Measurements from ENCODE around the gene ENPP6. TPM values are rescaled to one million over a fixed set of nuclear protein-coding genes. Genes with fewer than 3 reads are reported as not detected.

The ENPP6 gene
- polyA plus RNA-seq, 1 of the 3 experiments (the other 2 are of a cell fraction), result not detected

DNA sequence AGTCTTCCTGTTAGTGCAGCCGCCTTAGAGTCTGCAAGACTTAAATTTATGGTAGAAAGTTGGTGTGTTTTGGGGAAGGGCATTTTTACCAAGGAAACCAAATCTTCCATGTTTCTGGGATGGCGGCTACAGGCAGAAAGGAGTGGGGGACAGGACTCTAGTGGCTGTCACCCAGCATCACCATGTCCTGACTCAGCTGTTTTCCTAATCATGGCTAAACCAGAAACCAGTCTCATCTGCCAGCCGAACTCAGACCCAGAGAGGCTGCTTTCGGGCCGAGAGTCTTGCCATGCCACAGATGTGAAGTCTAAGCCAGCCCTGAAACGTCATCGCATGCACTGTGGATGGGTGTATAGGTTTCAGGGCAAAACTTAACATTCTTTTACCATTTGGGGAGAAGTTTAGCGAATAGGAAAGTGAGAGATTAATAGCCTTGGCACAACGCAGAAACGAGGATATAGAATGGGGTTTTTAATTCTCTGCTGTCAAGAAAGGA lies 109.6 kb downstream of the ENPP6 start:
- H3K9ac ChIP-seq, result no peak overlapping the region
- no peaks in the 10 kb centered on the region for H3K27me3 ChIP-seq (ENCODE audit: insufficient read depth)
- ChIA-PET POLR2A (no interaction called here), CTCF (interaction anchor here (1.0 to 4.1 kb wide), 2 partner anchors 8 to 267 kb away, joined by 3 to 23 read pairs; no protein-coding TSS in a partner anchor)
- no peaks in the 10 kb centered on the region for H3K9me2 ChIP-seq
- no peak overlapping the region for H2AFZ ChIP-seq (ENCODE audit: low read depth)
- peaks cover 0 to 14% of the 10 kb centered on the region in 2 experiments; a peak in 1 of 4 replicates for H3K4me1 ChIP-seq (ENCODE audit: control insufficient read depth in 1 of 2, insufficient read depth in 2 of 2, low read depth in 1 of 2, low read length in 1 of 2)
- no peak overlapping the region for H3K27ac ChIP-seq (ENCODE audit: low read depth in 2 of 2, low read length in 1 of 2)
- no peak for DNase-seq
- H3K36me3 ChIP-seq (replicated peaks in 1 of 2; ENCODE audit: control insufficient read depth in 1 of 2, insufficient read depth in 2 of 2, low read length in 1 of 2), result no peaks in the 10 kb centered on the region
- no peaks in the 10 kb centered on the region for H3K9me3 ChIP-seq
- H3K4me3 ChIP-seq (ENCODE audit: low read depth in 2 of 2, low read length in 1 of 2), result no peak overlapping the region
- H3K79me2 ChIP-seq (ENCODE audit: insufficient read depth), result no peaks in the 10 kb centered on the region
- H3F3A ChIP-seq (replicated peaks; ENCODE audit: insufficient read depth), result no peaks in the 10 kb centered on the region
- H3K4me2 ChIP-seq, result no peak overlapping the region
- TF ChIP-seq, protein P1, sequence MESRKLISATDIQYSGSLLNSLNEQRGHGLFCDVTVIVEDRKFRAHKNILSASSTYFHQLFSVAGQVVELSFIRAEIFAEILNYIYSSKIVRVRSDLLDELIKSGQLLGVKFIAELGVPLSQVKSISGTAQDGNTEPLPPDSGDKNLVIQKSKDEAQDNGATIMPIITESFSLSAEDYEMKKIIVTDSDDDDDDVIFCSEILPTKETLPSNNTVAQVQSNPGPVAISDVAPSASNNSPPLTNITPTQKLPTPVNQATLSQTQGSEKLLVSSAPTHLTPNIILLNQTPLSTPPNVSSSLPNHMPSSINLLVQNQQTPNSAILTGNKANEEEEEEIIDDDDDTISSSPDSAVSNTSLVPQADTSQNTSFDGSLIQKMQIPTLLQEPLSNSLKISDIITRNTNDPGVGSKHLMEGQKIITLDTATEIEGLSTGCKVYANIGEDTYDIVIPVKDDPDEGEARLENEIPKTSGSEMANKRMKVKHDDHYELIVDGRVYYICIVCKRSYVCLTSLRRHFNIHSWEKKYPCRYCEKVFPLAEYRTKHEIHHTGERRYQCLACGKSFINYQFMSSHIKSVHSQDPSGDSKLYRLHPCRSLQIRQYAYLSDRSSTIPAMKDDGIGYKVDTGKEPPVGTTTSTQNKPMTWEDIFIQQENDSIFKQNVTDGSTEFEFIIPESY (IDR thresholded peaks at IDR 0.05; ENCODE audit: borderline replicate concordance, low read depth), result no peak
- TF ChIP-seq GATA2 (CRISPR knock-in tag; IDR thresholded peaks at IDR 0.05) (no peak), MEF2A (IDR thresholded peaks at IDR 0.05; ENCODE audit: borderline replicate concordance, low read depth) (no peak), JUND (IDR thresholded peaks at IDR 0.05) (no peak), RCOR1 (IDR thresholded peaks at IDR 0.05; ENCODE audit: low read length) (no peak), EZH2phosphoT487 (IDR thresholded peaks at IDR 0.05; ENCODE audit: borderline replicate concordance, low read depth) (no peak)
- TF ChIP-seq, protein P2, sequence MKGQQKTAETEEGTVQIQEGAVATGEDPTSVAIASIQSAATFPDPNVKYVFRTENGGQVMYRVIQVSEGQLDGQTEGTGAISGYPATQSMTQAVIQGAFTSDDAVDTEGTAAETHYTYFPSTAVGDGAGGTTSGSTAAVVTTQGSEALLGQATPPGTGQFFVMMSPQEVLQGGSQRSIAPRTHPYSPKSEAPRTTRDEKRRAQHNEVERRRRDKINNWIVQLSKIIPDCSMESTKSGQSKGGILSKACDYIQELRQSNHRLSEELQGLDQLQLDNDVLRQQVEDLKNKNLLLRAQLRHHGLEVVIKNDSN (IDR thresholded peaks at IDR 0.05; ENCODE audit: borderline replicate concordance, low read depth), result no peak
- 53% methylated on average over 10 of the region's 10 CpGs for WGBS (ENCODE audit: low lambda C conversion rate)
- no peaks in the 10 kb centered on the region for H4K20me1 ChIP-seq (ENCODE audit: insufficient read depth)

DNA sequence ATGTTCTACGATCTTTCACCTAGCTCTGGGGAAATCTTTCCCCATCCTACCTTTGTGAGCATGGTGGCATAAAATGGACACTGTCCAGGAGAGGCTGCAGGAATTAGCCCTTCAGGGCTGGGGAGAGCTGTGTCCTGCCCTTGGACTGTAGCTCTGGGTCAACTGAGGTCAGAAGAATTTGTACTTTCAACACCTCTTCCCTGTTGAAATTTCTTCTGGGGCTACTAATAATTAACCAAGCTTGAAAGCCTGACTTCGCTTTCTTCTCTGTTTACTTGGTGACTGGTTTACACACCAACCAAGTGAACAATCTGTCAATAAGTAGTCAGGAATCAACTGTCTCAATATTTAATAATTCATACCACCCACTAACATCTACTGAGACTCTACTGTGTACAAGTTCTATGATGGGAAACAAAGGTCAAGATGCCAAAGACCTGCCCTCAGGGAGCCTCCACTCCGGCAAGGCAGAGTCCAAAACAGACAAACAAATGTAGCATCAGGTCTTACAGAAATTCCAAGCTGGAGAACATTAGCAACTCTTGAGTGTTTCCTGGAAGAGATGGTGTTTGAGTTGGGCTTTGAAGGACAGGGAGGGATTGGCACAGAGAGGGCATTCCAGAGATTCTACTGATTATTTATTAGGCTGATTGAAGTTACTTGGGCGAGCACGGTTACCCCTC lies 113.1 kb downstream of the ENPP6 start:
- no peaks in the 10 kb centered on the region for H3K27me3 ChIP-seq (ENCODE audit: insufficient read depth)
- H3K9me2 ChIP-seq, result no peaks in the 10 kb centered on the region
- H3K27ac ChIP-seq (ENCODE audit: low read depth in 2 of 2, low read length in 1 of 2), result peak overlapping the region in 1 of 2 experiments; percentile 80; a peak in 2 of 4 replicates
- no peaks in the 10 kb centered on the region for H3F3A ChIP-seq (replicated peaks; ENCODE audit: insufficient read depth)
- H3K4me2 ChIP-seq, result no peak overlapping the region
- ChIA-PET CTCF (interaction anchor here (0.9 to 10.9 kb wide), 7 partner anchors 9 to 262 kb away, joined by 3 to 158 read pairs (median 3); no protein-coding TSS in a partner anchor), POLR2A (no interaction called here)
- H3K4me3 ChIP-seq (ENCODE audit: low read depth in 2 of 2, low read length in 1 of 2), result no peak overlapping the region; a peak in 1 of 4 replicates
- no peak for DNase-seq
- H3K79me2 ChIP-seq (ENCODE audit: insufficient read depth), result no peaks in the 10 kb centered on the region
- H4K20me1 ChIP-seq (ENCODE audit: insufficient read depth), result no peaks in the 10 kb centered on the region
- H3K9me3 ChIP-seq, result no peaks in the 10 kb centered on the region
- H3K36me3 ChIP-seq (replicated peaks in 1 of 2; ENCODE audit: control insufficient read depth in 1 of 2, insufficient read depth in 2 of 2, low read length in 1 of 2), result no peaks in the 10 kb centered on the region
- WGBS (ENCODE audit: low lambda C conversion rate), result 35% methylated on average over 5 of the region's 5 CpGs
- H3K9ac ChIP-seq, result no peak overlapping the region
- H3K4me1 ChIP-seq (ENCODE audit: control insufficient read depth in 1 of 2, insufficient read depth in 2 of 2, low read depth in 1 of 2, low read length in 1 of 2), result peaks cover 0 to 35% of the 10 kb centered on the region in 2 experiments; a peak in 1 of 4 replicates
- no peak overlapping the region for H2AFZ ChIP-seq (ENCODE audit: low read depth)
- TF ChIP-seq, protein P3, sequence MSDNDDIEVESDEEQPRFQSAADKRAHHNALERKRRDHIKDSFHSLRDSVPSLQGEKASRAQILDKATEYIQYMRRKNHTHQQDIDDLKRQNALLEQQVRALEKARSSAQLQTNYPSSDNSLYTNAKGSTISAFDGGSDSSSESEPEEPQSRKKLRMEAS (IDR thresholded peaks at IDR 0.05; ENCODE audit: low read depth), result no peak
- TF ChIP-seq RCOR1 (IDR thresholded peaks at IDR 0.05; ENCODE audit: low read length) (no peak), SIN3A (IDR thresholded peaks at IDR 0.05; ENCODE audit: borderline replicate concordance, low read depth, low read length) (no peak), GATA2 (CRISPR knock-in tag; IDR thresholded peaks at IDR 0.05) (no peak), CHD2 (IDR thresholded peaks at IDR 0.05; ENCODE audit: low read length, partially characterized antibody) (no peak), TAF1 (IDR thresholded peaks at IDR 0.05; ENCODE audit: borderline replicate concordance, low read depth, low read length) (no peak), RAD21 (IDR thresholded peaks at IDR 0.05; ENCODE audit: low read length) (no peak), JUND (IDR thresholded peaks at IDR 0.05) (no peak)
- TF ChIP-seq, protein P2 (IDR thresholded peaks at IDR 0.05; ENCODE audit: borderline replicate concordance, low read depth), result no peak
- TF ChIP-seq, protein P4, sequence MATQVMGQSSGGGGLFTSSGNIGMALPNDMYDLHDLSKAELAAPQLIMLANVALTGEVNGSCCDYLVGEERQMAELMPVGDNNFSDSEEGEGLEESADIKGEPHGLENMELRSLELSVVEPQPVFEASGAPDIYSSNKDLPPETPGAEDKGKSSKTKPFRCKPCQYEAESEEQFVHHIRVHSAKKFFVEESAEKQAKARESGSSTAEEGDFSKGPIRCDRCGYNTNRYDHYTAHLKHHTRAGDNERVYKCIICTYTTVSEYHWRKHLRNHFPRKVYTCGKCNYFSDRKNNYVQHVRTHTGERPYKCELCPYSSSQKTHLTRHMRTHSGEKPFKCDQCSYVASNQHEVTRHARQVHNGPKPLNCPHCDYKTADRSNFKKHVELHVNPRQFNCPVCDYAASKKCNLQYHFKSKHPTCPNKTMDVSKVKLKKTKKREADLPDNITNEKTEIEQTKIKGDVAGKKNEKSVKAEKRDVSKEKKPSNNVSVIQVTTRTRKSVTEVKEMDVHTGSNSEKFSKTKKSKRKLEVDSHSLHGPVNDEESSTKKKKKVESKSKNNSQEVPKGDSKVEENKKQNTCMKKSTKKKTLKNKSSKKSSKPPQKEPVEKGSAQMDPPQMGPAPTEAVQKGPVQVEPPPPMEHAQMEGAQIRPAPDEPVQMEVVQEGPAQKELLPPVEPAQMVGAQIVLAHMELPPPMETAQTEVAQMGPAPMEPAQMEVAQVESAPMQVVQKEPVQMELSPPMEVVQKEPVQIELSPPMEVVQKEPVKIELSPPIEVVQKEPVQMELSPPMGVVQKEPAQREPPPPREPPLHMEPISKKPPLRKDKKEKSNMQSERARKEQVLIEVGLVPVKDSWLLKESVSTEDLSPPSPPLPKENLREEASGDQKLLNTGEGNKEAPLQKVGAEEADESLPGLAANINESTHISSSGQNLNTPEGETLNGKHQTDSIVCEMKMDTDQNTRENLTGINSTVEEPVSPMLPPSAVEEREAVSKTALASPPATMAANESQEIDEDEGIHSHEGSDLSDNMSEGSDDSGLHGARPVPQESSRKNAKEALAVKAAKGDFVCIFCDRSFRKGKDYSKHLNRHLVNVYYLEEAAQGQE (IDR thresholded peaks at IDR 0.05; ENCODE audit: low read depth, low read length), result no peak
- TF ChIP-seq, protein P5, sequence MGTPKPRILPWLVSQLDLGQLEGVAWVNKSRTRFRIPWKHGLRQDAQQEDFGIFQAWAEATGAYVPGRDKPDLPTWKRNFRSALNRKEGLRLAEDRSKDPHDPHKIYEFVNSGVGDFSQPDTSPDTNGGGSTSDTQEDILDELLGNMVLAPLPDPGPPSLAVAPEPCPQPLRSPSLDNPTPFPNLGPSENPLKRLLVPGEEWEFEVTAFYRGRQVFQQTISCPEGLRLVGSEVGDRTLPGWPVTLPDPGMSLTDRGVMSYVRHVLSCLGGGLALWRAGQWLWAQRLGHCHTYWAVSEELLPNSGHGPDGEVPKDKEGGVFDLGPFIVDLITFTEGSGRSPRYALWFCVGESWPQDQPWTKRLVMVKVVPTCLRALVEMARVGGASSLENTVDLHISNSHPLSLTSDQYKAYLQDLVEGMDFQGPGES (IDR thresholded peaks at IDR 0.05; ENCODE audit: low read depth, low read length), result no peak

Data from SK-N-SH (cell line).